CD8-positive, alpha-beta memory T cell (primary cell): ENCODE results near the gene ZNF891. TPM values are rescaled to one million over a fixed set of nuclear protein-coding genes. Genes with fewer than 3 reads are reported as not detected.

ENCODE experiments used
- CTCF ChIA-PET: fragments of 350-600 bp; sonication (Branson Sonifier 250); formaldehyde crosslinking; loops from one replicate; lab custom pipeline; 2021; ENCODE audit warnings: antibody characterized with exemption; lab: Charles Lee
- POLR2A ChIA-PET: fragments of 350-600 bp; sonication (Branson Sonifier 250); formaldehyde crosslinking; loops from one replicate; lab custom pipeline; 2021; ENCODE audit warnings: antibody characterized with exemption; lab: Charles Lee
- DNase-seq, 5 donors: peaks; one replicate each; pipeline versions ENCODE4 v3.0.0 to v3.0.0-alpha.2; 2020 to 2022; ENCODE audit warnings: mixed read lengths in 1 of 5
- H3K27ac ChIP-seq: one replicate; pipeline ENCODE4 v1.7.0; 2013; ENCODE audit warnings: low read depth, mild to moderate bottlenecking, low read length, moderate library complexity
- H3K27me3 ChIP-seq: 2 replicates; pipeline ENCODE4 v1.7.0; 2013; ENCODE audit warnings: low read length, mild to moderate bottlenecking; ENCODE audit not compliant: insufficient read depth, poor library complexity, severe bottlenecking
- H3K36me3 ChIP-seq: 2 replicates; pipeline ENCODE4 v1.7.0; 2013; ENCODE audit warnings: mild to moderate bottlenecking, low read length, moderate library complexity; ENCODE audit not compliant: insufficient read depth
- H3K4me1 ChIP-seq: 2 replicates; pipeline ENCODE4 v1.7.0; 2013; ENCODE audit warnings: mild to moderate bottlenecking, low read length, moderate library complexity; ENCODE audit not compliant: insufficient read depth
- H3K4me3 ChIP-seq: 2 replicates; pipeline ENCODE4 v1.7.0; 2013; ENCODE audit warnings: mild to moderate bottlenecking, low read length
- H3K9me3 ChIP-seq: 2 replicates; pipeline ENCODE4 v1.7.0; 2013; ENCODE audit warnings: mild to moderate bottlenecking, low read length
- H3K27ac Mint-ChIP-seq, 8 donors: one replicate each; pipeline ENCODE4 v1.8.0; 2020 to 2021; ENCODE audit warnings: mixed read lengths in 8 of 8, mild to moderate bottlenecking in 6 of 8, inconsistent platforms in 3 of 8, moderate library complexity in 3 of 8
- H3K27me3 Mint-ChIP-seq, 2 donors: one replicate each; pipeline ENCODE4 v1.8.0; 2020 to 2021; ENCODE audit warnings: mixed read lengths in 2 of 2, mild to moderate bottlenecking in 1 of 2, moderate library complexity in 1 of 2
- H3K36me3 Mint-ChIP-seq, 3 donors: one replicate each; pipeline ENCODE4 v1.8.0; 2020 to 2021; ENCODE audit warnings: mixed read lengths in 3 of 3, inconsistent platforms in 1 of 3, mild to moderate bottlenecking in 1 of 3
- H3K4me1 Mint-ChIP-seq, 3 donors: one replicate each; pipeline ENCODE4 v1.8.0; 2020 to 2021; ENCODE audit warnings: mixed read lengths in 3 of 3, inconsistent platforms in 1 of 3, mild to moderate bottlenecking in 1 of 3
- H3K4me3 Mint-ChIP-seq, 7 donors: one replicate each; pipeline ENCODE4 v1.8.0; 2020 to 2021; ENCODE audit warnings: mixed read lengths in 7 of 7, mild to moderate bottlenecking in 6 of 7, moderate library complexity in 4 of 7, inconsistent platforms in 2 of 7
- H3K9me3 Mint-ChIP-seq, 5 donors: one replicate each; pipeline ENCODE4 v1.8.0; 2020 to 2022; ENCODE audit warnings: mixed read lengths in 5 of 5, mild to moderate bottlenecking in 3 of 5, moderate library complexity in 2 of 5, inconsistent platforms in 1 of 5
- polyA plus RNA-seq: library from polyadenylated mRNA; unstranded; fragments of 300-500 nt; fragmentation: Illumina TruSeq; gene quantifications from one replicate; pipeline ENCODE4 v1.2.3, GENCODE V29; 2021
- total RNA-seq, 2 experiments: library from RNA; stranded (reverse); gene quantifications; one replicate each; pipeline ENCODE4 v1.2.3, GENCODE V29; 2021

The ZNF891 gene
- total and polyA plus RNA-seq, 3 experiments from 2014 or later = 0.69 to 2.1 (median 2.0) TPM

- Histone ChIP-seq H3K4me1 (no peaks in the 10 kb centered on the region), H3K4me3 (no peak overlapping the region), H3K9me3 (peaks cover 94% of the 10 kb centered on the region), H3K27ac (no peak overlapping the region), H3K36me3 (peaks cover 8% of the 10 kb centered on the region), H3K27me3 (no peaks in the 10 kb centered on the region)
- POLR2A ChIA-PET = no interaction called here
- Mint-ChIP-seq H3K4me3 (no peak overlapping the region), H3K36me3 (peaks cover 5 to 47% (median 36%) of the 10 kb centered on the region in 3 donors), H3K4me1 (no peaks in the 10 kb centered on the region), H3K9me3 (peaks cover 34 to 97% (median 96%) of the 10 kb centered on the region in 5 donors), H3K27me3 (no peaks in the 10 kb centered on the region), H3K27ac (no peak overlapping the region)
- CTCF ChIA-PET = no interaction called here
- no peak for DNase-seq
These were observed 68.1 kb downstream of the ZNF891 start for GRCh38 chr12:133061954-133062353.

GRCh38 chr12:133058203-133059113 is 71.6 kb downstream of the ZNF891 start:
- POLR2A ChIA-PET = no interaction called here
- no peaks in the 10 kb centered on the region for H3K4me1 Mint-ChIP-seq
- Histone ChIP-seq H3K4me1 (no peaks in the 10 kb centered on the region), H3K36me3 (peaks cover 20% of the 10 kb centered on the region), H3K27ac (no peak overlapping the region), H3K27me3 (no peaks in the 10 kb centered on the region), H3K9me3 (peaks cover 78% of the 10 kb centered on the region), H3K4me3 (peak overlapping the region; percentile 13)
- DNase-seq = no peak
- peak overlapping the region in 1 of 8 donors; percentile 45 for H3K27ac Mint-ChIP-seq
- no peaks in the 10 kb centered on the region for H3K27me3 Mint-ChIP-seq
- CTCF ChIA-PET = interaction anchor here (1.0 kb wide), 1 partner anchor 44 kb away, joined by 3 read pairs; no protein-coding TSS in a partner anchor
- H3K4me3 Mint-ChIP-seq = no peak overlapping the region
- peaks cover 26 to 96% (median 93%) of the 10 kb centered on the region in 5 donors for H3K9me3 Mint-ChIP-seq
- H3K36me3 Mint-ChIP-seq = peaks cover 18 to 62% (median 58%) of the 10 kb centered on the region in 3 donors

- Histone ChIP-seq H3K4me3 (peak overlapping the region; percentile 13), H3K9me3 (peaks cover 74% of the 10 kb centered on the region), H3K27me3 (no peaks in the 10 kb centered on the region), H3K27ac (no peak overlapping the region), H3K4me1 (no peaks in the 10 kb centered on the region), H3K36me3 (peaks cover 29% of the 10 kb centered on the region)
- no peaks in the 10 kb centered on the region for H3K4me1 Mint-ChIP-seq
- H3K27ac Mint-ChIP-seq = no peak overlapping the region
- peaks cover 28 to 96% (median 93%) of the 10 kb centered on the region in 5 donors for H3K9me3 Mint-ChIP-seq
- H3K27me3 Mint-ChIP-seq = no peaks in the 10 kb centered on the region
- ChIA-PET POLR2A (no interaction called here), CTCF (interaction anchor here (1.0 kb wide), 1 partner anchor 45 kb away, joined by 3 read pairs; no protein-coding TSS in a partner anchor)
- no peak overlapping the region for H3K4me3 Mint-ChIP-seq
- H3K36me3 Mint-ChIP-seq = peaks cover 24 to 64% (median 59%) of the 10 kb centered on the region in 3 donors
- DNase-seq = no peak
These were observed 72.6 kb downstream of the ZNF891 start for GRCh38 chr12:133057446-133057845.

Other genes with a start within 250 kb of the ZNF891 start
- 10 to 100 TPM; 55.9 to 57.7 TPM for gene CHFR, start 242.7 kb downstream of the ZNF891 start, total RNA-seq
- 35.0 TPM for gene CHFR, start 242.7 kb downstream of the ZNF891 start, polyA plus RNA-seq
- gene ZNF605, start 174.0 kb downstream of the ZNF891 start, total RNA-seq = 1 to 10 TPM; 5.6 to 6.2 TPM
- 1.5 TPM for gene ZNF605, start 174.0 kb downstream of the ZNF891 start, polyA plus RNA-seq
- 10 to 100 TPM; 15.5 to 16.5 TPM for gene ZNF26, start 143.9 kb downstream of the ZNF891 start, total RNA-seq
- 19.3 TPM for gene ZNF26, start 143.9 kb downstream of the ZNF891 start, polyA plus RNA-seq
- gene ZNF84, start 92.8 kb downstream of the ZNF891 start, total RNA-seq = 10 to 100 TPM; 15.2 to 16.5 TPM
- gene ZNF84, start 92.8 kb downstream of the ZNF891 start, polyA plus RNA-seq = 18.8 TPM
- 10 to 100 TPM; 13.5 to 14.8 TPM for gene ZNF140, start 49.4 kb downstream of the ZNF891 start, total RNA-seq
- 21.3 TPM for gene ZNF140, start 49.4 kb downstream of the ZNF891 start, polyA plus RNA-seq
- gene ZNF10, start 353 bp upstream of the ZNF891 start, total RNA-seq = 1 to 10 TPM; 4.5 to 5.6 TPM
- 13.6 TPM for gene ZNF10, start 353 bp upstream of the ZNF891 start, polyA plus RNA-seq
- gene ZNF268, start 51.2 kb upstream of the ZNF891 start, total RNA-seq = 10 to 100 TPM; 22.6 TPM
- gene ZNF268, start 51.2 kb upstream of the ZNF891 start, polyA plus RNA-seq = 19.8 TPM
- not detected for gene ANHX, start 105.6 kb upstream of the ZNF891 start, total RNA-seq
- gene ANHX, start 105.6 kb upstream of the ZNF891 start, polyA plus RNA-seq = not detected